CD4-positive, alpha-beta T cell treated with Interleukin-15 for 1 hour (primary cell): ENCODE data around the gene MACROD2.

Experiments used
- DNase-seq: peaks from one replicate; pipeline ENCODE4 v3.0.0-alpha.2; 2020

MACROD2 gene

DNA sequence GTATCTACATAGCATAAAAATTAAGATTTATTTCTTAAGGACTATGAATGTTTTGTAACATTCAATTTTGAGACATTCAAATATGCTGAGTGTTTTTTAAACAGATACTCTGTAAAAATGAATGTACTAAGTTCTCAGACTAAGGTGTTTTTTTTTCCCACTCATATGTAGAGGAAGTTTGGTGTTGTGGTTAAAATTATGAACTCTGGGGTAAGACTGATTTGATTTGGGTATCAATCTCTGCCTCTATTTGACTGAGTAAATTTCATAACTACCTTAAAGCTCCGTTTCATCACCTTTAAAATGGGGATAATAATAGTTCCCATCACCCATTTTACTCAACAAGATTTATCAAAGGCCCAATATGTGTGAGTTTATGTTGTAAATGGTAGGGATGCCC is 728.7 kb downstream of the MACROD2 start:
- DNase-seq: no peak

DNA sequence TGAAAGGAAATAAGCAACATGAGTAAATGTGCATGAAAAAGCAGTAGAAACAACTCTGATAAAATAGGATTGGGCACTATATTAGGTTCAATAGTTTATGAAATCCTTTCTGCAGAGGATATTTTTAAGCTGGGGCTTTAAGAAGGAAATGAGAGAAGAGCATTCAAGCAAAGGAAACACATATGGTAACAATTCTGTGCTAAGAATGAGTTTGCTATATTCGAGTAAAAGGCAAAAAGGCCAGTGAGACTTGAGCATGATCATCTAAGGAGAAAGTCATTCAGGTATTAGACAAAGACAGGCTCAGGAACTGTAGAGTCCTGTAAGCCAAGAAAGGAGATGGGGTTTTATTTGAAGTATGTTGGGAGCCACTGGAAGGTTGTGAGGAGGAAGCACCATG is 729.2 kb downstream of the MACROD2 start:
- DNase-seq: no peak

DNA sequence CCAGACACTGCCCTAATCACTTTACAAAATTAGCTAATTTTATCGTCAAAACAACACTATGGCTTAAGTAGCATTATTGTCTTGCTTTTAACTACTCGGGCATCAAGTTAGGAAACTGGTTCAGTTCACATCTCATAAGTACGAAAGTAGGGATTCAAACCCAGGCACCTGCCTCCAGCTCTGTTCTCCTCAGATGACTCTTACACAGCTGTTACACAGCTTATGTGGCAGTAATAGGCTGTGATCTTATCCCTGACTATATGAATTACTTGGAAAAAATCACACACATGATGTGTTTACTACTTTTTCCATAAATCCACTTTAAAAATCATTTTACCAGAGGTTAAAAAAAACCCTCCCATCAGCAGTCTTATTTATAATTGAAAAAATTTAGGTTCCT is 731.3 kb downstream of the MACROD2 start:
- no peak for DNase-seq

DNA sequence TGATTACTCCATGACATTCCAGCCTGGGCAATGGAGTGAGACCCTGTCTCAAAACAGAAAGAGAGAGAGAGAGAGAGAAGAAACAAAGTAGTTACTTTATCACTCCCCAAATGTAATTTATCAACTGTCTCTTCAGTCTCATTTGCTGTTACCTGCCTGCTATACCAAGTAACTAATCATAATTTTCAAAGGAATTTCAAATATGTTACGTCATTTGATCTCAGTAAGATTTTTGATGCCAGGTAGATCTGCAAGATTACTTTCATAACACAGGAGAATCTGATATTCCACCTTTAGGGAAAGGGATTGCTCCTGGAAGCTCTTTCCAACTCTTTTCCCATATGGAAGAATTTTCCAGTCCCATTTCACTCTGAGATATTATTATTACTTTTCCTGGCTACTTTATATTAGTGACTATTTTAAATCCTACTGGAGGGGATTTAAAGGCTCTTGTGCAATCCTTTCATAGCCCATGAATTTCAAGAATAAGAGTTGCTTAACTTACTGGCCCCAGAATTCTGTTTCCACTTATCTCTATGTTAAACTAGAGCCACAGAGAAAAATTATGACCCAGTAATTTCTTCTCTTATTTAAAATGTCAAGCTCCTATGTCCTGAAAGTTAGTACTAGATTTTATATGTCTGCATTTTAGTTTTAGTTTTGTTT is 732.3 kb downstream of the MACROD2 start:
- DNase-seq: no peak

DNA sequence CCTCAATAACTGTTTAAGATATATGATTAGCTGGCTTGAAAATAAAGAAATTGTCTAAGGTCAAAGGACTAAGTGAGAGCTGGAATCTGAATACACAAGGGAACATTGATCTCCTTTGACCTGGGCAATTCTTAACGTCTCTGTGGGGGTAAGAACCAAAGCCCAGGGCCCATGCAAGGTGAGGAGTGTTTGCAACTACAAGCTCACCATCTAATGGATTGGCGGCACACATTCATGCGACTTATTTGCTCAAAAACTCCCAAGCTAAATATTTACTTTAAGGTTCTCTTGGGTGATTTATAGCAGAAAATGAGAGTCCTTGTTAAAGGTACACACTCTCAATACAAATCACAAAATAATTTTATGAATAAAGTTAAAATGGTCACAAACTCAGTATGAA is 734.1 kb downstream of the MACROD2 start:
- no peak for DNase-seq

DNA sequence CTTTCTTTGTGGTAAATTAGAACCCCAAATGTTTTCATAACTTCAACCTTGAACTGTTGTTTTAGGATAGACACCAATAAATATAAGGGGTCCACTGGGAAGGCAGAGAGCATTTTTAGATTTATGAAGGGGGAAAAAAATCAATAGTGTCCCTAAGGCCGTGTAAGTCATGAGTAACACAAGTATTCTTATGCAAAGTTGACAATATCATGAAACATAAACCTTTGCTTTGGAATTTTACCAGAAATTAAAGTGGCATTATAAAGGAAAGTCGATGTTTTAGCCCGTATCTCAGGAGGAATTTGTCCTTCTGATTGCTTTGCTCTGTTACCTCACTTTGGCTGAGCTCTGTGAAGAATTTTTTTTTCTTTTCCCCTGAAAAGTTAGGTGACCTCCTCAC is 737.0 kb downstream of the MACROD2 start:
- DNase-seq: no peak

DNA sequence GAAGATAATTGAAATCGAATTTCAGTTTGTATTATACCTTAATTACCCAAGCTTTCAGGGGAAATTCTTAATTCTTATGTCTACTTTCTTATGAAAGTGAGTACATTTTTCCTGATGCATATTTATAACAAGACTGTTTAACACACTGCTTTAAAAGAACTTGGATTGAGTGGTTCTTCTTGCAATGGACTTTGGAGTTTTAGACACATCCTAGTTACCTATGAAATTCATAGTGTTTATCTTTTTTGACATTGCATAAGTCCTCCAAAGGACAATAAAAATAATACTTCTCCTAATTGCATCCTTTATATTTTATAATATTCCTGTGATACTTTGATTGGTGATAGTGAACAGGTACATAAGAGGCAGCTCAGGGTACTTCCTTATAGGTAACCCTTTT is 737.7 kb downstream of the MACROD2 start:
- DNase-seq: no peak

DNA sequence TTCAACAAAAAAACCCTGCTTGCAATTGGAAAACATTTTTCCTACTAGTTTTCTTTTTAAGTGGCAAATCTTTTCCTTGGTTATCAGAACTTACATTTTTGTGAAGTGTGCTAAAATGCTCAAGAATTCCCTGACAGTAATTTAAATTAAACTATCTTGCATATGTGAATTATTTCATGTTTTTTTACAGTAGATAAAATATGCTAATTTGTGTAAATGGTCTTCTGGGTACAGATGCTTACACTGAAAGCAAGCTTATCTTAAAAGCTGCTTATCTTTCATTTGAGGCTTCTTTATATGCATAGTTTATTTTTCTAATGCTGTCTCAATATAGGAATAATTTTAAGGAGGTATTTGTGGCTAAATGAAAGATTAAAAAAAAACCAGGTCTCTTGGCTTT is 745.1 kb downstream of the MACROD2 start:
- DNase-seq: no peak

DNA sequence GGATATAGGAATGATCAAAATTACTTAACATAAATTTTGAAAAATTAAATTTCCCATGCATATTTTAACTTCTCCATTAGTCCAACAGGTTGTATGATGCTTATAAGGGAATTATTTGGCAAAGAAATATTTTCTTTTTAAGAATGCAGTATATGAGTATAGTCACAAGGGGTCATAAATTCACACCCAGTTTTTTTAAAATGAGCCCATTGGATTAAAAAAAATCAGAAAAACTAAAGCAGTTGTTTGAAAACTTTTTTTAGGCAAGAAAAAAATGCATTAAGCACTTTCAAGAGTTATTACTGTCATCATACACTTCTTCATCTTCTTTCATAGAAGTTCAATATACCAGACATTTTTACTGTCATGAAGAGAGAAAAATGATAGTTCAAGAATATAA is 746.3 kb downstream of the MACROD2 start:
- no peak for DNase-seq

DNA sequence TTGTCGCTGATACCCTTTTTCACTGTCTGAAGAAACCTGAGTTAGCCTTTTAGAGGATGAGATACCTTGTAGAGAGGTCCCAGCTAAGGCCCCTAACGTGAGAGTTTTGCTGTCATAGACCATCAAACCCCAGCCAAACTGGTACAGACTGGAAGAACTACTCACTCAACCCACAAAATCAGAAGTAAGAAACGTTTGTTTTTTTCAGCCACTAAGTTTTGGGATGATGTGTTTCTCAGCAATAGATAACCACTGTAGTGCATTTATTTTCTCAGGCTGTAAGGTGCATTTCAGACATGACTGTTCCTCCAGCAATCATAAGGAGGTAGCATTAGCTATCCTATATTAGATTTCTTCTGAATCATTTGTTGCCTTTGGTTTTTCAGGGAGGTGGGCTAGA is 749.4 kb downstream of the MACROD2 start:
- DNase-seq: no peak

DNA sequence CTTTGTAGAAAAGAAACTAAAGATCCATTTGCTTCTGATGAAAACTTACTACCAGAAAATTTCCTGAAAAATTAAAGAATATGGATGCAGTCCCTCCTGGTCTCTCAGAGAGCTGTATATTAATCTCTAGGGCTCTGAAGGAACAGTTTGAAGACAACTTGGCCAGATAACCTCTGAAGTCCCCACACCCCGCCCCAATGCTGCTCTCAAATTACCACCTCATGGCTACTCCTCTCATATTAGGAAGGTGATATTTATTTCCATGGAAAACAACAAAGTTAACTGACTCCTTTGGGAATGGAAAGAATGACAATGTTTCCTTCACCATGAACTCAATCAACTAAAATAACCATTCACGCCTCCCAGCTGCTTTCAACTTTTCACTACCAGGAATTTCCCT is 750.5 kb downstream of the MACROD2 start:
- no peak for DNase-seq

DNA sequence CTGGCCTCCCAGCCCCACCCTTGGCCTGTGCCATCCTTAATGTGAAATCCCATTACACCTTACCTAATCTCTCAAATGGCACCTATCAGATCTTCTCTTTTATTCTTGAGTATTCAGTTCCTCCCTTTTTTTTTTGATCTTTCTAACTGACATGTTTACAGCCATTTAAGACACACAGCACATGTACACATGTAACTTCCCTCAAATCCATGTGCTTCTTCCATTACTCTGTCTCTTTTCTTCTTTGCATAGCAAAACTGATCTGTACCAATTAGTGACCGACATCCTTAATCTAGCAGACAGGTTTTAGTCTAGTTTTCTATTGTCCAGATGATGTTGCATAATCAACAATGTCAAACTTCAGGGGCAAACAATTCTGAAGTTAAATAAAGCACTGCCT is 755.9 kb downstream of the MACROD2 start:
- no peak for DNase-seq

DNA sequence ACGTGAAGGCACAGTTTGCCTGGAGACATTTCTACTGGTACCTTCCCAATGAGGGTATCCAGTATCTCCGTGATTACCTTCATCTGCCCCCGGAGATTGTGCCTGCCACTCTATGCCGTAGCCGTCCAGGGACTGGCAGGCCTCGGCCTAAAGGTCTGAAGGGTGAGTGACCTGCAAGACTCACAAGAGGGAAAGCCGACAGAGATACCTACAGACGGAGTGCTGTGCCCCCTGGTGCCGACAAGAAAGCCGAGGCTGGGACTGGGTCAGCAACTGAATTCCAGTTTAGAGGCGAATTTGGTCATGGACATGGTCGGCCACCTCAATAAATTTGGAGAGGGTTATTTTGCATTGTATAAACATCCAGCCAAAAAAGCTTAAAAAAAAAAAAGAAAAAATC is 762.4 kb downstream of the MACROD2 start:
- DNase-seq: no peak

DNA sequence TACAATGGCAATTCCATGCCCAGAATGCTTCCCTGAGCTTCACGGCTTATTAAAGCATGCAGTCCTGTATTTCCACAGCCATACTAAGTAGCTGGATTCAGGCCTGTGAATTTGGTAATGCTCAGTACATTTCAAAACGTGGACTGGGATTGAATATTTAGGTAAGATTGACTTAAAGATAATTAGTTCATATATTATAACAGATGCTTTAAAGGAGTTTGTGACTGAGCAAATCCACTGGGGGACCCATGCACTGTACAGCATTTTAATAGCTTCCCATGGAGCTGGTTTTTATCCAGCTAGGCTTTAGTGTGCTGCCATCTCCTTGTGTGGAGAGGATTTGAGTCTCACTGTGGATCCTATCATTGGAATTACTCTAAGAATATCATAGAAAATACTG is 763.0 kb downstream of the MACROD2 start:
- DNase-seq: no peak

DNA sequence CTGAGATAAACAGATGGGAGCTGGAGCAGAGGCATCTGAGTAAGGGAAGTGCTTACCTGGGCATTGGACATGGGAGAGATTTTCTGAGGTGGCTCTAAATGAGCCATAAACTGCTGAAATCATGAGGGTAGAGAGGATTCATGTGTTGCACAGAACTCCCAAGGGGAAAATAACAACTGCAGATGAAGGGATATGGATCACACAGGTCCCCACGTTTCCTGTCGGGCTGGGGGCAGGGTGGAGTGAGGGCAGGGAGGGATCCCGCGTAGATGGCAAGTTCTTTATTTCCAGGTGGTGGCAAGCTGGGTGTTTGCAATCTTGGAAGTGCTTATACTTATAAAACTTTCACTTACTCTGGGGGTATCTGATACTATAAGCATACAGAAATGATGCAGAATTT is 764.7 kb downstream of the MACROD2 start:
- no peak for DNase-seq

DNA sequence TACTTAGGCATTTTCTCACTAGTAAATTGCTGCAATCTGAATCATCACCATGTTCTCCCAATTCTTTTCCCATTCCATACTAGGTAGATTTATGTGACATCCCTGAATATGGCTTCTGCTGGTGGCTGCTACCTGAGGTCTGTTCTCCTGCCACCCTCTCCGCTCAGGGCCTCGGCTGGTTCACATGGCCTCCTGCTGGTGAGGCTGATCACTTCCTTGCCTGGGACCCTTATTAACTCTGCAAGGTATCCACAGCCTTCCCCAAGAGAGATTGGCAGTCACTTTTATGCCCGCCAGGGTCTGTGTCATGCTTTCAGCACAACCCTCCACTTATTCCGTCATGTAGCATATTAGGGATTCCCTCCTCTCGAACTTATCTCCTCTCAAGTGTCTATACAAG is 766.6 kb downstream of the MACROD2 start:
- DNase-seq: no peak

DNA sequence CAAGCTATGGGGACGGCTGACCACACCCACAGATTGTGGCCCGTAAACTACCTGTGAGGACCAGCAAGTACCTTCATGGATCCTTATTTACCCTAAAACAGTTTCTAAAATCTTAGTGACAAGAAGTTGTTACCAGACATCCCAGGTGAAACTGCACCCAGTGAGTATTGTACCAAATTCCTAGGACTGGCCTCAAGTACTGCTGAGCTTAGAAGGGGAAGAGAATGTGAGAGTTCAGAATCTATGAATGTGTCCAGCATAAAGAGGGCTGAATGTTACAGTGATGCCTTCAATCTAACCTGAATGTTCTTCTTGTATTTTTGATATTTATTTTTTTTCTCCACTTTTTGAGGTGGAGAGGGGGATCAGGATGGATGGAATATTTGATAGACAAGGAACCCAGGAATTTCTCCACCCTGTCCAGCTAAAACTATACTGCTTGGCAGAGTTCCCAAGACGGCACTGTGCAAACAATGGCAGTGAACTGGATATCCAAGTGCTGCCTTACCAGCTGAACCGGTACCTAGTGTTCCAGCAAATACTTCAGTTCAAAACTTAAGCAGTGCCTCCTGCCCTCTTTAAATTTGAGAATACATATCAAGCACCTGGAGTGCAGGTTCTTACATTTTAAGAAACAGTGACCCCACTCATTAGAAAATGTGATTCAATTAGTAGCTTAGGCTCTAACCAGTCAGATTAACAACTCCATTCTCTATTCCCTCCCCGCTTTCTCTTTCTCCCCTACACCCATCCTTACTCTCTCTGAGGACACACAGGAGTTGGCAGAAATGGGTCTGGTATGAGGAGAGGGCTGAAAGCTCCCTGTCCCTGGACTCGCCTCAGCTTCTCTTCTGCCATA is 769.4 kb downstream of the MACROD2 start:
- DNase-seq: no peak

DNA sequence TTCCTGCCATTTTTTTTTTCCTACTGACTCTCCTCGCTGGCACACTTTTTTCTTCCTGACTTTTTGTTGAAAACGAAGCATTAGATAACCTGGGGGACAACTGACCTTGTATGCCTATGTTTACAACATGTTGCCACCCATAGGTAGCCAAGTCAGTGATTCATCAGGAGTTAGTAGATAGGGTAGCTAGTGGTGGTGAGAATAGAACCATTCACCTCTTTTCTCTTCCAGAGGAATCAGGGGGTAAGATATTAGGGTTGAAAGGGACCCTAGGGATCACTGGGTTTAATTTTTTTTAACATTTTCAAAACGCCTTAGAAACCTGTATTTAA is 770.0 kb downstream of the MACROD2 start:
- DNase-seq: no peak

DNA sequence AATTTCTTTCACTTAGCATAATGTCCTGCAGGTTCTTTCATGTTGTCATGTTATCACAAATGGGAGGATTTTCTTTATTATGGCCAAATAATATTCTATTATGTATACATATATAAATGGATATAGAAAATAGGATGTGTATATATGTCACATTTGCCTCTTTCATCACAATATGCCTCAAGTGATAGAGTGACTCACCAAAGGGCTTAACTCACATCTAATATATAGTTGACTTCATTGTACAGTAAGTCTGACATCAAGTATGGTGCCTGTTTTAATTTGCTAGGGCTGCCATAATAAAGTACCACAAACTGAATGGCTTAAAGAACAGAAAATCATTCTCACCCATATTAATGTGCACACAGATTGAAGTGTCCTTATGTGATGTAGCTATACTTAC is 778.2 kb downstream of the MACROD2 start:
- no peak for DNase-seq

DNA sequence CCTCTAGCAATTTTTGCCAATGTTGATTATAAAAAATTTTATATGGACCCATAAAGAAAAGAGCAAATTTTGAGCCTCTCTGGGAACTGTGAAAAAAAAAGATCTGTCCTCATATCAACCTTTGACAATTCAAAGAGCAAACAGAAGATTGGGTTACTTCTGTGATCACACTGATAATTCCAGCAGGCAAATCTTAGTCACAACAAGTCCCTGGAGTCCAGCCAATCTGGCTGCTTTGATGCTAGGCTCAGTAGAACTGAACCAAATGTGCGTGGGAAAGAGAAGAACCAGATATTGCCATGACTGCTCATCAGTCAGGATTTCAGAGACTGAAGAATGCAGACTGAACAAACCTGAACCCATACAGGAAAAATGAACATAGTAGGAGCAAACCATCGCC is 780.5 kb downstream of the MACROD2 start:
- no peak for DNase-seq

DNA sequence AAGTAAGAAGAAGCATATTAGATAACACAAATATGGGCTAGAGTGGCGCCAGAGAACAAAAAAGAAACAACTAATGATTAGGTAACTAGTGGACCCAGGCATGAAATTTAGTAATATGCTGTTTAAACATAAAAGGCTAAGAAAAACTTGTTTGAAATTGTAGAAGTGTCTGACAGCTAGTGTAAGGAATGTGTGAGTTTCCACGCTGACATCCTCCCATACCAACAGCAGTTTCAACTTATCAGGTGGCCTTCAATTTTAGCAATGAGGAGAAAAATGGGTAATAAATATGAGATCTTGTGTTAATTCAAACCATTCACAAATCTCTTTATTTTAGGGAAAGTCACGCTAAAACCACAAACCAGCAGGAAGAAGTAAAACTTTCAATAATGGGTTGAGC is 782.3 kb downstream of the MACROD2 start:
- DNase-seq: no peak

DNA sequence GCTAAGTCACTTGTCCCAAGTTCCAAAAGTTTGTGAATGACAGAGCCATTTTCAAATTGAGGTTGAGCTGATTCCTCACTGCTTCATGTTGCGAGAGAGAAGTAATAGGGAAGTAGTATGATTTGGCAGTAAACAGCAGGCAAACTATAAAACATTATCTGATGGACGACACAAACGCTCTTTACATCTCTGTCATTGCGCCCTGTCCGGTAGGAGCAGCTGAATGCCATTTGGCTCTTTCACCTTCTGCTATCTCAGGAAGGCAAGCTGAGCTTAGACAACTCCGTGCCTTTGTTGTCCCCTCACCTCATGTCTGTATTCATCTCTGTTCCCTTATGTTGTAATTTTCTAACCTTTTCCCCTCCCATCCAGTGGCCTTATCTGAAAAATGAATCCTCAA is 782.8 kb downstream of the MACROD2 start:
- no peak for DNase-seq

DNA sequence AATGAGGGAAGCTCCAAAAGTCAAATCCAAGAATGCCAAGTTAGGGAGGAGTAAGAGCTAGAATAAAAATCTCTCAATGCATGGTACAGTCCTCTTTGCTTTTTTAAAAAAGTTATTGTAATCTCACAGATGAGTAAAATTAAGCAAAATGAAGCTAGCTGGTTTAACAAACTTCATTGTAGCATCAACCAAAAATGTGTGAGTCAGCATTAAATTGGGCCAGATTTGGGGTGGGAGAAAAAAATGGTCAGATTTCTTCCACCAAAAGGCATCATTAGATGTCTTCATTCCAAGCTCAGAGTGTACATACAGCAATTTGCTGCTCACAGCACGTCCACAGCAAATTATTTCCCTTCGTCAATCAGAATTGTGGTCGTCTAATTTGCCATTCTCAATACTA is 783.6 kb downstream of the MACROD2 start:
- DNase-seq: no peak

DNA sequence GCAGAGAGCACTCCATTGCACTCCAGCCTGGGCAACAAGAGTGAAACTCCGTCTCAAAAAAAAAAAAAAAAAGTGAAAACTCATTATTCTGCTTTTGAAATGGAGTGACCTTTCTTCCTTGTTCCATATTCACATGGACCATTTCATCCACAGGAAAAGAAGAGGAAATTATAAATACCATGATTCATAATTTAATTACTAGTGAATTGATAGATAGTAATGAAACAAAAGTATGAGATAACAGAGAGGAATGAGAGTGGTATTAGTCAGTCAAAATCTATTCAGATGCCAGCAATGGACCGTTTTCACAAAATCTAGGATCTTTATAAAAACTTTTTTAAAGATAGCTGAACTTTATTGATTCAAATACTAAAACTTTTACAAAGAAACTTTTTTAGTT is 785.2 kb downstream of the MACROD2 start:
- DNase-seq: no peak

DNA sequence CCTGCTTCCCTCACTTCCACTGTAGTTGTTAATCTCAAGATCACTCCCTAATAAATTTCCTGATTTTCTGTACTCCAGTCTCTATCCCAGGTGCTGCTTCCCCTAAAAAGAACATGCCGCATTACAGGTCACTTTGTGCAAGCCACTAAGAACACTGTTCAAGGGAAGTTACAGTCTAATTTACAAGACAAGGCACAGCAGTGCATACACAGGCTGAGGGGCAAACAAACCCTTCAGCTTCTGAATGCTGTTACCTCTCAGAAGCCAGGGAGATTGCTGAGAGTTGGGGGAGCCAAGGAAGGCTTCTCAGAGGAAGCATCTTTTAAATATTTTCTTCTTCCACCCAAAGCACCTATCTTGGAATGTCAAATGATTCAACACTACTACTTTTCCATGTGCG is 787.4 kb downstream of the MACROD2 start:
- no peak for DNase-seq
